HG03521 (cell line): ENCODE results near the gene KLHL29.

ENCODE experiments used
- ATAC-seq: cut with Tn5 transposase; IDR thresholded peaks from one replicate; pipeline ENCODE4 v1.9.1; 2021; ENCODE audit warnings: mild to moderate bottlenecking, moderate library complexity; ENCODE audit not compliant: unreplicated experiment

The KLHL29 gene

GRCh38 chr2:23640711-23641110 is 255.7 kb downstream of the KLHL29 start:
- no peak for ATAC-seq

- no peak for ATAC-seq
Measured at GRCh38 chr2:23642516-23642915, 257.5 kb downstream of the KLHL29 start.

- ATAC-seq, result no peak
Measured at GRCh38 chr2:23645230-23645808, 260.3 kb downstream of the KLHL29 start.

- ATAC-seq, result no peak
Measured at GRCh38 chr2:23647563-23647962, 262.6 kb downstream of the KLHL29 start.

- ATAC-seq, result no peak
Measured at GRCh38 chr2:23649303-23649702, 264.3 kb downstream of the KLHL29 start.

GRCh38 chr2:23649819-23650218 is 264.8 kb downstream of the KLHL29 start:
- ATAC-seq, result no peak

- ATAC-seq, result no peak
Measured at GRCh38 chr2:23651187-23652080, 266.5 kb downstream of the KLHL29 start.

- ATAC-seq, result no peak
Measured at GRCh38 chr2:23653326-23653725, 268.3 kb downstream of the KLHL29 start.

GRCh38 chr2:23654756-23655155 is 269.8 kb downstream of the KLHL29 start:
- ATAC-seq, result no peak

- ATAC-seq, result no peak
Measured at GRCh38 chr2:23655934-23656596, 271.1 kb downstream of the KLHL29 start.

- ATAC-seq, result no peak
Measured at GRCh38 chr2:23656597-23656973, 271.6 kb downstream of the KLHL29 start.

GRCh38 chr2:23657371-23657770 is 272.4 kb downstream of the KLHL29 start:
- ATAC-seq, result no peak

- no peak for ATAC-seq
Measured at GRCh38 chr2:23657934-23658333, 273.0 kb downstream of the KLHL29 start.

GRCh38 chr2:23658466-23658942 is 273.5 kb downstream of the KLHL29 start:
- no peak for ATAC-seq

- ATAC-seq, result no peak
Measured at GRCh38 chr2:23659328-23659727, 274.3 kb downstream of the KLHL29 start.

- ATAC-seq, result no peak
Measured at GRCh38 chr2:23659773-23660172, 274.8 kb downstream of the KLHL29 start.

GRCh38 chr2:23660237-23660636 is 275.3 kb downstream of the KLHL29 start:
- ATAC-seq, result no peak

GRCh38 chr2:23661276-23662050 is 276.5 kb downstream of the KLHL29 start:
- no peak for ATAC-seq

- ATAC-seq, result no peak
Measured at GRCh38 chr2:23662466-23662865, 277.5 kb downstream of the KLHL29 start.

GRCh38 chr2:23662941-23663920 is 278.3 kb downstream of the KLHL29 start:
- ATAC-seq, result no peak
